WI38 (cell line): ENCODE data around the gene GYS1.
A peak's percentile ranks its signal among the peaks of the same experiment; 100 is the strongest.

Source experiments
- H3K4me3 ChIP-seq: 2 replicates; pipeline ENCODE4 v1.5.1; 2011; ENCODE audit warnings: low read depth, mild to moderate bottlenecking, control low read depth, low read length
- TF ChIP-seq, protein P1 (sequence below): IDR thresholded peaks from 2 replicates; pipeline ENCODE4 v1.5.1; 2012; ENCODE audit warnings: low read depth, mild to moderate bottlenecking, control low read depth, low read length

Gene GYS1

DNA sequence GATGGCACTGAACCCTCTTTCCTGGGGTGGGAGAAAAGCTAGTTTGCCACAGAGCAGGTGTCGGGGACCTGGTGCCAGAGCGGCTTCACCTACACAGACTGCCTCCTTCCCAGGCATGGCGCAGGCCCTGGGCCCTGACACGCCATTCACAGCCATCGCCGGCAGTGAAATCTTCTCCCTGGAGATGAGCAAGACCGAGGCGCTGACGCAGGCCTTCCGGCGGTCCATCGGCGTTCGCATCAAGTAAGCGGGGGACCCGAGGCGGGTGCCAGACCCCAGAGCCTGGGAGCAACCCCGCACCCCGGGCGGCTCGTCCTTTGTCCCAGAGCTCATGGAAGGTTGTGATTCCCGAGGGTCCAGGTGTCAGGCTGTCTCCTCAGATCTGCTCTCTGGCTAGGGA, 13.8 kb upstream of the GYS1 start:
- TF ChIP-seq, protein P1, sequence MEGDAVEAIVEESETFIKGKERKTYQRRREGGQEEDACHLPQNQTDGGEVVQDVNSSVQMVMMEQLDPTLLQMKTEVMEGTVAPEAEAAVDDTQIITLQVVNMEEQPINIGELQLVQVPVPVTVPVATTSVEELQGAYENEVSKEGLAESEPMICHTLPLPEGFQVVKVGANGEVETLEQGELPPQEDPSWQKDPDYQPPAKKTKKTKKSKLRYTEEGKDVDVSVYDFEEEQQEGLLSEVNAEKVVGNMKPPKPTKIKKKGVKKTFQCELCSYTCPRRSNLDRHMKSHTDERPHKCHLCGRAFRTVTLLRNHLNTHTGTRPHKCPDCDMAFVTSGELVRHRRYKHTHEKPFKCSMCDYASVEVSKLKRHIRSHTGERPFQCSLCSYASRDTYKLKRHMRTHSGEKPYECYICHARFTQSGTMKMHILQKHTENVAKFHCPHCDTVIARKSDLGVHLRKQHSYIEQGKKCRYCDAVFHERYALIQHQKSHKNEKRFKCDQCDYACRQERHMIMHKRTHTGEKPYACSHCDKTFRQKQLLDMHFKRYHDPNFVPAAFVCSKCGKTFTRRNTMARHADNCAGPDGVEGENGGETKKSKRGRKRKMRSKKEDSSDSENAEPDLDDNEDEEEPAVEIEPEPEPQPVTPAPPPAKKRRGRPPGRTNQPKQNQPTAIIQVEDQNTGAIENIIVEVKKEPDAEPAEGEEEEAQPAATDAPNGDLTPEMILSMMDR, result no peak
- H3K4me3 ChIP-seq, result no peak overlapping the region

DNA sequence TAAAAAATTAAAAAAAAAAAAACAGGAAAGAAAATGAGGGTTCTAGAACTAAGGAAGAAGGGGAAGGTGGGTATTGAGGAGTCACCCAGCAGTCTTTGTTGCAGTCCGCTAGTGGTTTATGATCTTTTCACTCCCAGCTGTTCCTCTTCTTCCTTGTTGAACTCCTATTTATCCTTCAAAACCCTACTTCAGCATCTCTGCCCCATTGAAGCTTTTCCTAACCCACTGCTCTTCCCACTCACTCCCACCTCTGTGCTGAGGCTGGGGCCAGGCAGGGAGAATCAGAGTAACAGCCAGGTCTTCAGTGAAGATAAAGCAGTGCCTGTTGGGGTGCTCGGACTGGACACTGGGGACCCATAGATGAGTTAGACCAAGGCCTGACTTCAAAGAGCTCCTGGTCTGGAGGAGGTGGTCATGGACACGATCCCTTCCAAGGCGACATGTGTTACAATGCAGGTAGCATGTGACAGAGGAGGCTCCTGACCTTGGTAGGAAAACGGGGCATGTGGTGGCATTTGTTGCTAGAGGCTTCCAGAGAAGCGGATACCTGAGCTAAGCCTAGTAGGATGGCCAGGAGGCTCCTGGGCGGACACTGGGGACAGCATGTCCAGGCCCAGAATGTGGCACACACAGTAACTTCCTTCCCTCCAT, 12.0 kb upstream of the GYS1 start:
- TF ChIP-seq, protein P1, result no peak

DNA sequence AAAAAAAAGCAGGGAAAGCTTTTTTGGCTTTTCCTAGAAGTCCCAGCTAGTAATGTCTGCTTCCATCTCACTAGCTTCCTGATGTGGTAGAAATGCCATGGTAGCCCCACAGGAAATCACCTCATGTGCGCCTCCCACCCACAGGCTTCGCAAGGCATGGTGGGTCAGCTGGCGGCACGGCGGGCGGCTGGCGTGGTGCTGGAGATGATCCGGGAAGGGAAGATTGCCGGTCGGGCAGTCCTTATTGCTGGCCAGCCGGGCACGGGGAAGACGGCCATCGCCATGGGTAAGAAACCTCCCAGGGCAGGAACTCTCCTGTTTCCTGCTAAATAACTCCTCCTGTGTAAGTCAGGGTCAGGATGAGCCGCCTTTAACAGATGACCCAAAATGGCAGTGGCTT, 11.0 kb upstream of the GYS1 start:
- TF ChIP-seq, protein P1, result no peak
- H3K4me3 ChIP-seq, result no peak overlapping the region

More for the DNA sequence above, 12.0 kb upstream of the GYS1 start:
- H3K4me3 ChIP-seq, result no peak overlapping the region

DNA sequence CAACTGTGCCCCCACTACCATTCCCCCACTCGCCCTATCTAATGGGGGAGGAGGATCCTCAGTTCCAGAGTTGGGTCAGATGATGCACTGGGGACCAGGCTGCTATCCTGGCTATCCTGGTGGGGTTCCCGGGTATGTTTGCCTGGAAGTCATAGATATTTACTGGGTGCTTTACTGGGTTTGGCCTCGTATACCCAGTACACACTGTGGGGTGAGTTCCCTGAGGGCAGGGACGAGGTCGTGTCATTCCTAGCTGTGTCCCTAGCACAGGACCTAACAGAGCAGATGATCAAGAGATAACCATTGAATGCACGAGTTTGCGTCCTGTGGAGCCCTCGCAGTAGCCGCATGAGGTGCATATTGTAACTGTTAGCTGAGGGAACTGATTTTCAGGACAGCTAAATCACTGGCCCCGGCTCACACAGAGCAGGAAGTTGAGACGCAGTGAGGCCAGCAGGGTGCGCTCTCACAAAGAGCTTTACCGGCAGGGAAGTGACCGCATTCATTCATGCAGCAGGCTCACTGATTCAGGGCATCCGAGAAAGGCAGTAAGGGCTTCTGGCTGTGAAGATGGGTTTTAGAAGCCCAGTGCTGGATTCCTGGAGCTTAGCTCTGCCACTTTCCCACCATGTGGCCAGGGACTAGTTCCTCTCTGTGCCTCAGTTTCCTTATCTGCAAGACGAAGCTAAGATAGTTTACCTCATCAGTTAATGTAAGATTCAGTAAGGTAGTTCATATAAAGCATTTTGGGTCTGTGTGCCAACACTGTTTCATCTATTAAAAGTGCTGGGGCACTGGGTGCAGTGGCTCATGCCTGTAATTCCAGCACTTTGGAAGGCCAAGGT, 6.6 kb upstream of the GYS1 start:
- H3K4me3 ChIP-seq, result no peak overlapping the region
- TF ChIP-seq, protein P1, result peak; percentile 72

DNA sequence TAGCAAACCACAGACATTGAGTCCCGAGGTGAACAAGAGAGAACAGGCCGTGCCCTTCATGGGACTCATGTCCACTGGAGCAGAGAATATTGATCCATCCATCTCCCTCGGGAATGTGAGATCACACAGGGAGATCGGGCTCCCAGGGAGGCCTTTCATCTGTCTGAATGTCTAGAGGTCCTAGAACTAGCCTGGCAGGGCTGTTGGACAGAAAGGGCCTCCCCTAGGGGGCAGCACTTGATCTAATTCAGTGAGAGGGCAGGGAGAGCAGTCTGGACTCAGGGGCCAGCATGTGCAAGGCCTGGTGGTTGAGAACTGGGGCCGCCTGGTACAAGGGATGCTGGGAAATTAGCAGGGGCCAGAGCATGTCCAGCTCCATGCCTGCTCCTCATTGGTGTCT, 4.9 kb upstream of the GYS1 start:
- TF ChIP-seq, protein P1, result peak; percentile 73
- no peak overlapping the region for H3K4me3 ChIP-seq

DNA sequence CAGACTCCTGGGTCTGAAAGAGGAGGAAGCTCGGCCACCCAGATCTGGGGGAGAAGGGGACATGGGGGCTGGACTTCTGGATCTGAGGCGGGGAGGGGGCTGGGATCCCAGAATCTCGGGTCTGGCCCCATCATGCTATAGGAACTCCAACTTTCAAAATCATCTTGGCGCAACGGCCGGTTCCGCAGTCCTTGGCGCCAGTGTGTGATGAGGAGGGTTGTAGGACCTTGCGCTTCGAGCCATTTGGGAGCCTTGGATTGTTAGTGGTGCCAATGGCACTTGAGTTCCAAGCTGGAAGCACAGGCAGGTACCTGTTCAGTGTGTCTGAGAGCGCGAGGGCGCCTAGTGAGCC, 902 bp upstream of the GYS1 start:
- TF ChIP-seq, protein P1, result no peak

GRCh38 chr19:48992581-48993174, 431 bp downstream of the GYS1 start:
- TF ChIP-seq, protein P1, result no peak
- peak overlapping the region; percentile 97 for H3K4me3 ChIP-seq

More for the DNA sequence above, 902 bp upstream of the GYS1 start:
- peak overlapping the region; percentile 97 for H3K4me3 ChIP-seq
